Activated gamma-delta T cell (primary cell): ENCODE data around the gene CHRND.
"Not testable (repeated sequence)": the region's sequence is repeated elsewhere in the genome, so short reads cannot be mapped to it uniquely, and the experiment has no call there.

Experiments used
- DNase-seq: peaks from one replicate; lab custom pipeline; 2025; lab: John Stamatoyannopoulos, UW

CHRND gene

DNA sequence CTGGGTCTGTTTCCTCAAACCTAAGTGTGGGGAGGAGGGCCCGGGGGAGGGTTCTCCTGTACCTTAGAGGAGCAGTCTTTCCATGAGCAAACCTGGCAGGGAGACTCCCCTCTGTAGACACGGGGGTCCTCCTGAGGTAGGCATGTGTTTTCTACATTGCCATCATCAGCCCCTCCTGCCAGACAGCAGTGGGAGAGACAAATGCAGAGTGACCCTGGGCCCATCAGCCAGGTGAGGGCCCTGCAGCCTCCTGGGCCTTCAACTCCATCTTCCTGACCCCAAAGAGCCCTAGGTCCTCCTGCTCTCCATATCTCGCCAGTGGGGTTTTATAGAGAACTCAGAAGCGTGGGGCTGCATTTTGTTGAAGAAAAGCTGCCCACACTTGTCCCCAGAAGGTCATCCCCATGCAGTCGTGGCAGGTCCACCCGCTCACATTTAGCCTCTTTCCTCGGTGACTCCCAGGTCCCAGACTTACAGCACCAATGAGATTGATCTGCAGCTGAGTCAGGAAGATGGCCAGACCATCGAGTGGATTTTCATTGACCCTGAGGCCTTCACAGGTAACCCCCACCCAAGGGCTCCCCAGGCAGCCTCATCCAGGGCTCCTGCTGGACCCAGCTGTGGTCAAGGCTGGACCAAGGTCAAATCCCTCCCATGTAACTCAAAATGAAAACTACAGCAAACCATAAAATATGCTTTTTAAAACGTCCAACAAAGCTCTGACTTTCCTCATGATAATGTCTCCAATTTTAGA, 16.2 kb downstream of the CHRND start:
- DNase-seq = no peak

GRCh38 chr2:232542715-232543467, 16.9 kb downstream of the CHRND start:
- DNase-seq = no peak

GRCh38 chr2:232543491-232543890, 17.5 kb downstream of the CHRND start:
- no peak for DNase-seq

DNA sequence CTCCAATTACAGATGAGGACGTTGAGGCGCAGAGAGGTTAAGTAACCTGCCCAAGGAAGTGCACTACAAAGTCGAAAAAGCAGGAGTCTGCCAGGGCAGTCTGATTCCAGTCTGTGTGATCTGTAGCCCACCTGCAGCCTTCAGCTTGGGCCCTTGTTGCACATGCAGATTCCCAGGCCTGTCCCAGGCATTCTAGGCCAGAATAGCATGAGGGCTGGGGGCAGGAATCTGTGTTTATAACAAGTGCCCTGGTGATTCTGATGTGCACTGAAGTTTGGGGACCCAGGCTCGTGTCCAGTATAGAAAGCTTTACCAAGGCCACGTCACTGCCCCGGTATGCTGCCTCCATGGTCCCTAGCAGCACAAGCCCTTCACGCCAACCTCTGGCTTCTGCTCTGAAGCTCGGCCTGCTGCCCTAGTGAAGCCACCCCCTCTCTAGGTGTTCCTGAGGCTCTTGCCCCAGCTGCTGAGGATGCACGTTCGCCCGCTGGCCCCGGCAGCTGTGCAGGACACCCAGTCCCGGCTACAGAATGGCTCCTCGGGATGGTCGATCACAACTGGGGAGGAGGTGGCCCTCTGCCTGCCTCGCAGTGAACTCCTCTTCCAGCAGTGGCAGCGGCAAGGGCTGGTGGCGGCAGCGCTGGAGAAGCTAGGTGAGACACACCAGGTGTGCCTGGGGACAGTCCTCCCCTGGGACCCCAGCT, 18.1 kb downstream of the CHRND start:
- no peak for DNase-seq

DNA sequence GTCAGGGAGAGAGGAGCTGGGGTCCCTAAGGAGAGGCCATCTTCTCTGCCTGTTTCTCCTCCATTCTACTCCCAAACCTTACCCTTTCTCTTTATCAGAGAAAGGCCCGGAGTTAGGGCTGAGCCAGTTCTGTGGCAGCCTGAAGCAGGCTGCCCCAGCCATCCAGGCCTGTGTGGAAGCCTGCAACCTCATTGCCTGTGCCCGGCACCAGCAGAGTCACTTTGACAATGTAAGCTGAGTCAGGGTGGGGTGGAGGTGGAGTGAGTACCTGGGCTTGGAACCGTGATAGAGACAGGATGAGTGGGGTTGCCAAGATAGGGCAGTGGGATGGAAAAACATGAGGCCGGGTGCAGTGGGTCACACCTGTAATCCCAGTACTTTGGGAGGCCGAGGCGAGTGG, 18.7 kb downstream of the CHRND start:
- DNase-seq = no peak

DNA sequence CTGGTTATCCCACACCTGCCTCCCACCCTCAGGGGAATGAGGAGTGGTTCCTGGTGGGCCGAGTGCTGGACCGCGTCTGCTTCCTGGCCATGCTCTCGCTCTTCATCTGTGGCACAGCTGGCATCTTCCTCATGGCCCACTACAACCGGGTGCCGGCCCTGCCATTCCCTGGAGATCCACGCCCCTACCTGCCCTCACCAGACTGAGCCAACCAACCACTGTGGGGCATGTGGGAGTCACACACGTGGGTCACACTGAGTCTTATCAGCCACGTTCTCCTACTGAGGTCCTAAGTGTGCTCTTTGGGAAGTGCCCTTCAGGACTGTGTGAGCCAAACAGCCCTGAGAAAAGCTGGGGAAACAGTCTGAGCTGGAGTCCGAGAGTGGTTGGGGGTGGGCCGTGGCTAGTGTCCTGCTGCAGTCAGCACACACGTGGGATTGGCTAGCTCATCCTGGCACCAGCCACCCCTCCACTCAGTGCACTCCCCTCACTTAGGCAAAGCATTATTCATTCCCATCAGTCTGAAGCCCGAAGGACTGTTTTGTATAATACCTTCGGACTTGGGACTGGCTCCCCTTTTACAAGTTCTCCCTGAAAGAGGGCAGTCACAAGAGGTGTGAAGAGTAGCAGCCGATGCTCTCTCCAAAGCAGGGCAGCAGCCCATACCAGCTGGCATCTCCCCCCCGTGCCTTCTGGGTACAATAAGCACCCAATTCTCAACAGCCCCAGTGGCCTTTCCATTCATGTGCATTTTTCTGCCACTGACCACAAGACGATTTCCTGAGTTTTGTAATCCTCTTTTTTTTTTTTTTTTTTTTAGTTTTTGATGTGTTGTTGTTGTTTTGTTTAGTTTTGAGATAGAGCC, 19.8 kb downstream of the CHRND start:
- no peak for DNase-seq

GRCh38 chr2:232547991-232548390, 22.0 kb downstream of the CHRND start:
- DNase-seq = no peak

GRCh38 chr2:232549655-232550353, 23.8 kb downstream of the CHRND start:
- DNase-seq = no peak

GRCh38 chr2:232550354-232551249, 24.6 kb downstream of the CHRND start, which contains the start of the genes EIF4E2 and TIGD1:
TSS of gene EIF4E2 (plus strand) at chr2:232550689. CDS start at chr2:232550725, 36 bp downstream.
TSS of gene TIGD1 (minus strand) at chr2:232550557. CDS start at chr2:232549882, 675 bp downstream.
- peak; percentile 81 for DNase-seq

DNA sequence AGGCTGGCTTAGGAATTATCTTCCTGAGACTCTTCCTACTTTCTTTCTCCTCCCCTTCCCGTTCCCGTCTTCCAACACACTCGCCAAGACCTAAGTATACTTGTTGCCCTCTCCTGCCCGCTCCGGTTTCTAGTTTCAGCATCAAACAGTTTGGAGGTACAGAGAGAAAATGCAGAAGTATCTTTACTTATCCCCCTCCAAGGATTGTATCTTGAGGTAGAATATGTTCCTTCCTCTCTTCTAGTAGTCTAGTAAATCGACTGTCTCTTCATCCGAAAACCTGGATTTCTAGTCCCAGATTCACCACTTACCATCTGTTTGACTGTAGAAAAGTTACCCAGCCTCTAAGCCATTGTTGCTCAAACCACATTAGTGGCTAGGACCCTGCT, 25.3 kb downstream of the CHRND start:
- no peak for DNase-seq

GRCh38 chr2:232551776-232552175, 25.8 kb downstream of the CHRND start:
- DNase-seq = no peak

DNA sequence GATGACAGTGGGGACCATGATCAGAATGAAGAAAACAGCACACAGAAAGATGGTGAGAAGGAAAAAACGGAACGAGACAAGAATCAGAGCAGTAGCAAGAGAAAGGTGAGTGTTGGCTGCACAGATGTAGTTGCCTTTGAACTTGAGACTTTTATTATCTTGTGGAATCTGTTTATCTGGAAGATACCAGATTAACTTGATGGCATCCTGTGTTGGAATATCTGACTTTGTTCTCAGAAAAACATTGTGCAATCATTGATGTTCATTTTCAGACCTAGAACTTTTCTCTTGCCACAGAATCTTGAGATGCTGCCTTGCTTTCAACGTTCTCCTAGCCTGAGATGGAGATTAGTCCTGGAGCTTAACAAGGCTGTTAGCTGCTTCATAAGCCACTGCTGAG, 30.5 kb downstream of the CHRND start:
- no peak for DNase-seq

GRCh38 chr2:232562515-232563151, 36.7 kb downstream of the CHRND start:
- DNase-seq = no peak

GRCh38 chr2:232563580-232563979, 37.6 kb downstream of the CHRND start:
- DNase-seq = no peak

DNA sequence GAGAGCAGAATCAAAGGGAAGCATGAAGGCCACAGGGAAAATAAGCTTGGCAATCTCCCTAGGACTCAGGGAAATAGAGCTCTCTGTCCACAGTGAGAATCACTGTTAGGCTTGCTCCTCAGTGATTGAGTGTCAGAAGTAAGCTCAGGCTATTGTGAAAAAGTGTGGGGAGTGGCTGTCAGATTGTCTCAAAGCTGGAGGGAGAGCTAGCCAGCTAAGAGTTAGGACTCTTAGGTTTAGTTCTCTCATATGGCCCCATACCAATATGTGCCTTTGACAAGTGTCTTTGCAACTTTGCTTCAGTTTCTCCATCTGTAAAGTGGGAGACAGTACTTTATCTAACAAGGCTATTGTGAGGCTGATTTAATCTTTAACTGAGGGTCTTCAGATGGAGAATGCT, 41.8 kb downstream of the CHRND start:
- no peak for DNase-seq

DNA sequence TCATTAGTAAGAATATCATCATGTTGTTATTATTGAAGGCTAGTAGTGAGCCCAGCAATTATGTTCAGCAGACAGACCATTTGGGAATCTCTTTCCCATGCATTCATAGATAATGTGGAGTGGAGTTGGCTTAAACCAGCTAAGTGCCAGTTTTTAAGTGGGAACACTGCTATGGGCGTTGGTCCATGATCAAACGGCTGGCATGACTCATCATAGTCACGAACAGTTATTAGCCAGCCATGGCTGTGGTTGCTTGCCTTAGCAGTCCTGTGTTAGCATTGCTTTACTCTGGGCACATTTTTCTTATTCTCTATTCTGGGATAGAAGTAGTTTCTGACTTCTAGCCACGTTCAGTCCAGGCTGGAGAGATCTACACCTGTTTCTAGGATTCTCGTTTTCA, 42.2 kb downstream of the CHRND start:
- no peak for DNase-seq

GRCh38 chr2:232569541-232569940, 43.6 kb downstream of the CHRND start:
- DNase-seq = no peak

- DNase-seq = not testable (repeated sequence)
These were observed 44.5 kb downstream of the CHRND start for GRCh38 chr2:232570481-232570880.

GRCh38 chr2:232571026-232571474, 45.1 kb downstream of the CHRND start:
- DNase-seq = no peak
